GM19193 (cell line): Measurements from ENCODE around the gene SEMA4D.

Source experiments
- POLR2A ChIP-seq: IDR thresholded peaks from 4 replicates; pipeline ENCODE4 v1.6.1; 2011; ENCODE audit not compliant: insufficient read depth, insufficient read length; ENCODE audit errors: extremely low read depth

SEMA4D gene

GRCh38 chr9:89370593-89370992, 127.3 kb downstream of the SEMA4D start:
- TF ChIP-seq POLR2A, result no peak

- no peak for TF ChIP-seq POLR2A
Observed at GRCh38 chr9:89368978-89369377, 128.9 kb downstream of the SEMA4D start.

- TF ChIP-seq POLR2A, result no peak
Observed at GRCh38 chr9:89368550-89368949, 129.4 kb downstream of the SEMA4D start.

GRCh38 chr9:89367726-89368437, 130.0 kb downstream of the SEMA4D start:
- TF ChIP-seq POLR2A, result no peak

- TF ChIP-seq POLR2A, result no peak
Observed at GRCh38 chr9:89367281-89367680, 130.6 kb downstream of the SEMA4D start.

- TF ChIP-seq POLR2A, result no peak
Observed at GRCh38 chr9:89366711-89367110, 131.2 kb downstream of the SEMA4D start.

GRCh38 chr9:89365532-89365912, 132.4 kb downstream of the SEMA4D start:
- no peak for TF ChIP-seq POLR2A

GRCh38 chr9:89364666-89365531, 133.0 kb downstream of the SEMA4D start:
- no peak for TF ChIP-seq POLR2A

GRCh38 chr9:89363921-89364665, 133.8 kb downstream of the SEMA4D start:
- no peak for TF ChIP-seq POLR2A

- TF ChIP-seq POLR2A, result no peak
Observed at GRCh38 chr9:89363311-89363670, 134.6 kb downstream of the SEMA4D start.

GRCh38 chr9:89362647-89363310, 135.1 kb downstream of the SEMA4D start:
- no peak for TF ChIP-seq POLR2A

GRCh38 chr9:89361816-89362646, 135.9 kb downstream of the SEMA4D start:
- TF ChIP-seq POLR2A, result no peak

GRCh38 chr9:89361031-89361430, 136.9 kb downstream of the SEMA4D start:
- TF ChIP-seq POLR2A, result no peak

GRCh38 chr9:89360465-89360864, 137.4 kb downstream of the SEMA4D start:
- TF ChIP-seq POLR2A, result no peak
